Activated naive CD4-positive, alpha-beta T cell treated with anti-CD3 and anti-CD28 coated beads, Interleukin-2, amount 50 U/mL, for 72 hours (primary cell): Measurements from ENCODE around the gene FHIT. TPM values are rescaled to one million over a fixed set of nuclear protein-coding genes. Genes with fewer than 3 reads are reported as not detected.

Experiments used
- ATAC-seq, 2 donors: fragments of 150-1000 bp; cut with Tn5 transposase; 2 replicates each; pipeline ENCODE4 v1.10.0; 2021; ENCODE audit warnings: mild to moderate bottlenecking in 2 of 2, moderate library complexity in 2 of 2
- DNase-seq, 2 donors: peaks; one replicate each; pipeline ENCODE4 v3.0.0; 2021 to 2022; ENCODE audit warnings: low spot score in 2 of 2
- H3K27ac Mint-ChIP-seq, 2 donors: one replicate each; pipeline ENCODE4 v1.8.0; 2022; ENCODE audit warnings: mild to moderate bottlenecking in 2 of 2, mixed read lengths in 2 of 2
- H3K36me3 Mint-ChIP-seq, 2 donors: one replicate each; pipeline ENCODE4 v1.8.0; 2022; ENCODE audit warnings: mixed read lengths in 2 of 2
- H3K9me3 Mint-ChIP-seq, 2 donors: one replicate each; pipeline ENCODE4 v1.8.0; 2022; ENCODE audit warnings: mixed read lengths in 2 of 2
- total RNA-seq, 2 donors: library from RNA; stranded (reverse); gene quantifications; one replicate each; pipeline ENCODE4 v1.2.3, GENCODE V29; 2022

The FHIT gene
- total RNA-seq, 2 donors from 2014 or later: 21.3 to 37.0 TPM

DNA sequence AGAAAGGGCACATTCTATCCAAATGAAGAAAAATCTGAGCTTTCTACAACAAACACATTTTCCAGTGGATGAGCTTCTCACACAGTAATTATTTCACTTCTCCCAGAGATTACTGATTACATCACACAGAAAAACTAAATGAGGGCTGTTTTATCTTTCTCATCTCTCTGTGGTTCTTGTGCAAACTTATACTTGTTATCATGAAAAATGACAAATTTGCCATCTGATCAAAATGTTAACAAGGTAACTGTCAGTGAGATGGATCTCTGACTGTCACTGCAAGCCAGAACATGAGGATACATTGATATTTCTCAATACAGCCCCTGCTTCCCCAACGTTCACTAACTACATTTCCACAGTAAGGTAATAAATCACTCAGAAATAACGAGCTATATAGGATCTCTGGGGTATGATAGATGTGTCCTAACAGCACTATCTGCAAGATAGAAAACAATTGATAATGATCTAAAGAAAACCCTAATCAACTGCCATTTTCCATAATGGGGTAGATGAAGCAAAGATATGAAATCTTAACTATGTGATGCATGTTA, 1372.1 kb downstream of the FHIT start:
- DNase-seq: no peak
- no peak overlapping the region for H3K27ac Mint-ChIP-seq
- no peak for ATAC-seq
- H3K9me3 Mint-ChIP-seq: peaks cover 0 to 4% of the 10 kb centered on the region in 2 donors
- peaks cover 3 to 13% of the 10 kb centered on the region in 2 donors for H3K36me3 Mint-ChIP-seq

DNA sequence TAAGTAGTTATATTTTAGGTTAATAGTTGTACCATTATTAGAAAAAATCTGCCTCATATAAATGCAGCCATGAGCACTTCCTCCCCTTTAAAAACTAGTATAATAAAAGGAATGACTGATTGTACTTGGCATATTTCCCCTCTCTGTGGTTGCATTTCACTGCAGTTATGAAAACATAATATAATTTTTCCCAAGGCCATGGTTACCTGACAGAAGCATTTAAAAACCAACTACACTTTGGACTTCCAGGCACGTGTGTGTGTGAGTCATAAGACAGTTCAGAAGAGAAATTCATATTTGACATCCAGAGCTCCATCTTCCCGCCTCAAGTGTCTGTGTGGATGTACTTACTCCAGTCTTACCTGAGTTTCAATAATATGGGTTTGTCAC, 1373.2 kb downstream of the FHIT start:
- Mint-ChIP-seq H3K27ac (no peak overlapping the region), H3K9me3 (peaks cover 5 to 10% of the 10 kb centered on the region in 2 donors), H3K36me3 (peaks cover 13 to 24% of the 10 kb centered on the region in 2 donors)
- ATAC-seq (peak in 1 of 2 donors; percentile 20), DNase-seq (no peak)

DNA sequence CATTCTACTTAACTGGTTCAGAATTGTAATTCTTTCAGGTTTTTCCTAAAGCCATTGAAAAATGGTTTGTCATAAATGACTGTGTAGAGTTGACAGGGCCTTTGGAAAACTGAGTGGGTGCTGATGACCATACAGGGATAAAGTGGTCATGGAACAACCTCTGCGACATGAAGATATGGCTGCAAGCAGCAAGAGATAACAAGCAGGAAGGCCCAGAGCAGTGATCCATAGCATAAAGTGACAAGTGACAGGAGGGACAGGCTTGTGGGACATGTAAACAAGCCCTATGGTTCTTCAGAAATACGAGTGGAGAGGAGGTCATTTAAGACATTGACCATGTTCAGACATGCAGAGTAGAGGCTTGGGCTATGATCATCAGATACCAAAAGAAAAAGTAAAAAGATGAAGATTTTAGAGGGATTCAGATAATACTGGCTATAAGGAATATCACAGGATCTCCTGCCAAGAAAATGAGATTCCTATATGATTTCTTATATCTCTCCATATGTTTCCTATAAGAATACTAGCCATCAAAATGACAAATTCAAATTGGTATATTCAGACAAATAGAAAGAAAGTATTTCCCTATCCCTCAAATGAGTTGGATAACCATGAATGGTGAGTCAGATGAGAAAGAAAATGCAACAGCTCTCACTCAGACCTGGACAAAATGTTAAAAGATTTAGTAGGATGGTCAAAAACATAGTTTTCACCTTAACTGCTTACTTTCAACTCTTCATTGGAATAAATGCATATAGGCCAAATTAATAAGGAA, 1373.8 kb downstream of the FHIT start:
- ATAC-seq: no peak
- DNase-seq: no peak
- Mint-ChIP-seq H3K9me3 (peaks cover 8 to 12% of the 10 kb centered on the region in 2 donors), H3K27ac (no peak overlapping the region), H3K36me3 (peaks cover 17 to 25% of the 10 kb centered on the region in 2 donors)

DNA sequence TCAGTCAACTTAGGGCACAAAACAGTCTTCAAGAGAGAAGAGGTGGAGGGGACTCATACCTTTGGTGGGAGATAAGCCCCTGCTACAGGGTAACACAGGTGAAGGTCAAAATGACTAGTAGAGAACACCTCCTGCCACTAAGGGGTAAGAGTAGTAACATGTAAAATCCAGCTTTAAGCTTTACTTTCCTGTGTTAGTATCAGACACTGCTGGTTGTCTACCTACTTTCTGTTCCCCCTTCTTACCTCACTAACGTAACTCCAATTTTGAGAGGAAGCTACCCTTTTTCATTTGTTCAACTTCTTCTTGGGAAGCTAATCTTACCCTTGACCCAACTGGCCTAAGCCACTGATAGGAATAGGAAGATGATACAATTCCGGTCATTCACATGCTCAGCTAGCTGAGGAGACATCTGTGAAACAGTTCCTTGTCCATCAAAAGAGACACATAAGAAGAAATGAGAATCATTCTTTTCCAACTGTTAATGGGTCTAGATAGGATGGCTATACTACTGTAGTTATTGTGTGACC, 1374.7 kb downstream of the FHIT start:
- DNase-seq (no peak), ATAC-seq (no peak)
- Mint-ChIP-seq H3K9me3 (peaks cover 8 to 12% of the 10 kb centered on the region in 2 donors), H3K27ac (peak overlapping the region in 1 of 2 donors; percentile 48), H3K36me3 (peaks cover 17 to 25% of the 10 kb centered on the region in 2 donors)

DNA sequence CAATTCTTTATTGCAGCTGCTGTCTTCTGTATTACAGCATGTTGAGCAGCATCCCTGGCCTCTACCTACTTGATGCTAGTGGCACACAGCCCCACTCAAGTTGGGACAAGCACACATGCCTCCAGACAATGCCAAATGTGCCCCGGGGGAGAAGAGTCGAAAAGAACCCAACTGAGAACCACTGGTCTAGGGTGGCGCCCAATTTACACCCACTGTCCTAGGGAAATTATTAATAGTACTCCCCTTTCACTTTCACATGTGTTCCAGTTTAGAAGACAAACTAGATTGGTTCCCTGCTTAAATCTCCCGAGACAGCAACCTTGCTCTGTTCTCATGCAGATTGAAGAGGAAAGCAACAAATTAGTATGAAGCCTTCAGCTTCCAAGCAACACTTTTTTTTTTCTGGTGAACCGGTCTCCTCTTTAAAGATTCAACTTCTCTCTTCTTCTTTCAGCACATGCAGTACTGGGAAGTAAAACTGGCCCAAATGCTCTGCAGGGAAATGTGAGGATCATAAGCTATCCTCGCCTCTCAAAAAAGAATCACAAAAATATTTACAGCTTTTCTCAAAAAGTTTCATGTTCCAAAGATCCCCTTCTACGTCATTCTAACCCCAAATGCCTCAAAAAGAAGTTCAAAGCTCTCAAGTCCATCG, 1377.5 kb downstream of the FHIT start:
- Mint-ChIP-seq H3K9me3 (peaks cover 8 to 16% of the 10 kb centered on the region in 2 donors), H3K36me3 (peaks cover 23 to 27% of the 10 kb centered on the region in 2 donors), H3K27ac (peak overlapping the region in 1 of 2 donors; percentile 45)
- ATAC-seq (no peak), DNase-seq (no peak)

DNA sequence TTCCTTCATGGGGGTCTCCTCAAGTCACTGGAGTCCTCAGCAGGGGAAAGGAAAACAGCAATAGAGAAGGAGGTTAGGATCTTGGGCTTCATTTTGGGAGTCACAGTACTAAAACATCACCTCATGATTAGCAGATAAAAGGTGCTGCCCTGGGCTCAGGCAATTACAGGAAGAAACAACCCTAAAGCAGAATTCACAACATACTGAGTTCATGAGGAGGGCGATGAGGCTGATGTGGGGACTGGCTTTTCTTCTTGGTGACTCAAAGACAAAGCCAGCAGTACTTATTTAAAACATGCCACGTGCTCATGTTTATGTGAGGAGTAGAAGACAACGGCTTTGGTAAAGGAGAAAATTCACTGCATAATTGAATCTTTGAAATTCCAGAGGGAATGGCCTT, 1379.1 kb downstream of the FHIT start:
- H3K27ac Mint-ChIP-seq: no peak overlapping the region
- ATAC-seq (peak in 1 of 2 donors; percentile 46), DNase-seq (no peak)
- peaks cover 8 to 16% of the 10 kb centered on the region in 2 donors for H3K9me3 Mint-ChIP-seq
- peaks cover 23 to 27% of the 10 kb centered on the region in 2 donors for H3K36me3 Mint-ChIP-seq

DNA sequence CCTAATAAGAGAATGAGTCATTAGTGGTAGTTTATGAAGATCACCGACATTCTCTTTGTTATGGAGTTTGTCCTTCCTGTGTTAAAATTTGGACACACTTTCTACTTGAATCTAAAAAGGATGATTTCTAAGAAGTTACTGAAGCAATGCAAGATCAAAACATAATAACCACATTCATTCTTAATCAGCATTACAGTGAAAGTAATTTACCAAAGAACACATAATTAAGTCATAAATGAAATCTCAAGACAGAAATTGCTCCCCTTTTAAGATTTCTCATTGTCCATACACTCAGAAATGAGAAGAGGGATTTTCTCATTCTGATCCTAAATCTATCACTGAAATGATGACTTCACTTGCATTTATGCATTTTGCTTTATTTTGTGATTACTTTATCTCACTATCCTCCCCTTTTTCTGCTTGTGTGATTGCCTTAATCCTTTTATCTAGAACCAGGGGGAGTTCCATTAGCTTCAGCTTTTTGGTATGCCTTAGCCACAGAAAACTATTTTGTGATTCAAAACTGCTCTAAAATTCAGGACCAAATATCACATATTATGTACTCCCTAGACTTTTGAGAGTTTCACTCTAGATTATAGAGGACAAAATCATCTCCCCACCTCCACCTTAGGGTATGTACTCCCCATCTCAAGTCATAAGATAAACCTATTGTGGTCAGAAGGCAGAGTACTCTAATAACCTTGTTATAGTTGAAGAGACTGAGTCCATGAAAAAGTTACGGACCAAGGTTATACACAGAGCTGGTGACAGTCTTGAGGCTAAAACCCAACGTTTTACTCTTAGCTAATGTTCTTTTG, 1383.9 kb downstream of the FHIT start:
- Mint-ChIP-seq H3K9me3 (peaks cover 19 to 39% of the 10 kb centered on the region in 2 donors), H3K36me3 (peaks cover 42 to 45% of the 10 kb centered on the region in 2 donors), H3K27ac (peak overlapping the region; percentile 79 to 89)
- no peak for DNase-seq
- ATAC-seq: peak; percentile 74 to 80

DNA sequence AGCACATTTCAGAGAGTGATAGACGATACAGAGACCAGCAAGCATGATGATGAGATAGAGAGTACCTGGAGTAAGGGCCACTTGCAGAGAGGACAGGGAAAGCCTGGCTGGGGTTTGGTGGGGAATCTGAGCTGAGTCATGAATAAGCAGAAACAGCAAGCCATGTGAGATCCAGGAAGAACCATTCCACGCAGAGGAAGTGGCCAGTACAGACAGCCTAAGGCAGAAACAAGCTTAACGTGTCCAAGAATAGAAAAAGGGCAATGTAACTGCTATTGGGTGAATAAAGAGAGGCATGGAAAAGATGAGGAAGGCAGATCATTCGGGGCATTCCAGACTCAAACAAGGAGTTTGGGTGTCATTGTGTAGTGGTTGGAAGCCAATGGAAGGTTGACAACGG, 1385.2 kb downstream of the FHIT start:
- peaks cover 50 to 52% of the 10 kb centered on the region in 2 donors for H3K36me3 Mint-ChIP-seq
- ATAC-seq: no peak
- H3K9me3 Mint-ChIP-seq: peaks cover 25 to 45% of the 10 kb centered on the region in 2 donors
- no peak for DNase-seq
- peak overlapping the region; percentile 38 to 61 for H3K27ac Mint-ChIP-seq

DNA sequence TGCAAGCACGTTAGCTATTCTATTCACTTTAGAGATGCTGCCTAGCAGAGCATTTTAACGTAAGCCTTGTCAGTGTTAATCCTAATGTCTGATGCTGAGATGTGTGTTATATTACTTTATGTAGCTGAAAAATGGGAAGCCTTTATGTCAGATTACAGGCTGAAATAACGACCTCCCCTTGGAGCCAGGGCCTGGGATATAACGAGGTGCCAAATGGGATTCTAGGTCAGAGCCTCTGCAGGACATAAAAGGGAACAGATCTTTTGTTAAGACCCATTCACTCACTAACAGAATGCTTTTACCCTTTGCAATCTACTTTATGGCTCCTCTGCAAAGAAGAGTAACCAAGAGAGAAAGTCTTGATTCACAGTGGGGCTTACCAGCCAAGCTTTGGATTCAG, 1385.9 kb downstream of the FHIT start:
- Mint-ChIP-seq H3K36me3 (peaks cover 52 to 54% of the 10 kb centered on the region in 2 donors), H3K9me3 (peaks cover 28 to 44% of the 10 kb centered on the region in 2 donors), H3K27ac (peak overlapping the region in 1 of 2 donors; percentile 61)
- DNase-seq (no peak), ATAC-seq (no peak)

DNA sequence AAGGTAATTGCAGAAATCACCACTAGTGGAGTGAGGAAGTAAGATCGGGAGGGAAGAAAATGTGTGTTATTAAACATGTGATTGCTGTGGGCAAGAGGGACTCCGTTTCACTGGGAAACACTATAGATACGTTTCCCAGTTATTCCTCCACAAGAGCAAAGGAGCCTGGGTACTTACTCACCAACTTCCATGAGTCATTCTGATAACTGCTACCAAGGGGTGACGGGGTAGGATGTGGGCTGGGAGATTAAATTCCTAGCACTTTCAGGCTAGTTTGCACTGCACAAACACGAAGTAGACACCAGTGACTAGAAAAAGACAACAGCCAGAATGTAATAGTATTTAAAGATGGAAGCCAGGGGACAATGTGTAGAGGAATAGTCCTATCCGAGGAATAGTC, 1388.6 kb downstream of the FHIT start:
- no peak for DNase-seq
- ATAC-seq: no peak
- Mint-ChIP-seq H3K36me3 (peaks cover 45 to 49% of the 10 kb centered on the region in 2 donors), H3K27ac (no peak overlapping the region), H3K9me3 (peaks cover 28 to 38% of the 10 kb centered on the region in 2 donors)

DNA sequence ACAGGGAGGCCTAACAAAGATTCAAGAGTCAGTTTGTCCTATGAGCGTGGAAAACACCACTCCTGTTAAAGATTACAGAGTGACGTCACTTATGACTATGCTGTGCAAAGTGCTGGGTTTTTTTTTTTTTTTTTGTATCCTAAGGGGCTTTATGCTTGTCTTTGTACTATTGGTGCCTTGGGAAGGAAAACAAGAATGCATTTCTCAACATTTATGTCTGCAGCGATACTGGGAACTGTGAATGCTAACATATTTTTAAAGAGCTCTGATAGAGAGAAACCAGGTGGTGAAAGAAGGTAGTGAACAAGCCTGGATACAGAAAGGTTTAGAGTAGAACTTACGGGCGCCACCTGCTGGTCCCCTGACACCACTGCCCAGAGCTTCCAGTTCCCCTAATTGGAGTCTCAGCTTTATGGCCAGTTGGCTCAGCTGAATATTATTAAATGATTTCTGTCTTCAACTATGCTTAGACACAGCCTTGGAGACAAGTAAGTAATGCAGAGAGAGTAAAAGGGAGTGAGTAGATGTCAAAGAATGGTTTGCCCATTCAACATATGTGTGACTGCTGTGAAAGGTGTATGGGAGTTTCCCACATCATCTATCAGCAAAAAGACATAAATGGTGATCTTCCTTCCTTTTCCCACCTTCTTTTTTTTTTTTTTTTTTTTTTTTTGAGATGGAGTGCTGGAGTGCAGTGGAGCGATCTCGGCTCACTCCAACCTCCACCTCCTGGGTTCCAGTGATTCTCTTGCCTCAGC, 1393.5 kb downstream of the FHIT start:
- Mint-ChIP-seq H3K36me3 (peaks cover 11 to 23% of the 10 kb centered on the region in 2 donors), H3K27ac (peak overlapping the region in 1 of 2 donors; percentile 74), H3K9me3 (peaks cover 10 to 12% of the 10 kb centered on the region in 2 donors)
- peak; percentile 91 to 94 for ATAC-seq
- DNase-seq: peak; percentile 56 to 68

DNA sequence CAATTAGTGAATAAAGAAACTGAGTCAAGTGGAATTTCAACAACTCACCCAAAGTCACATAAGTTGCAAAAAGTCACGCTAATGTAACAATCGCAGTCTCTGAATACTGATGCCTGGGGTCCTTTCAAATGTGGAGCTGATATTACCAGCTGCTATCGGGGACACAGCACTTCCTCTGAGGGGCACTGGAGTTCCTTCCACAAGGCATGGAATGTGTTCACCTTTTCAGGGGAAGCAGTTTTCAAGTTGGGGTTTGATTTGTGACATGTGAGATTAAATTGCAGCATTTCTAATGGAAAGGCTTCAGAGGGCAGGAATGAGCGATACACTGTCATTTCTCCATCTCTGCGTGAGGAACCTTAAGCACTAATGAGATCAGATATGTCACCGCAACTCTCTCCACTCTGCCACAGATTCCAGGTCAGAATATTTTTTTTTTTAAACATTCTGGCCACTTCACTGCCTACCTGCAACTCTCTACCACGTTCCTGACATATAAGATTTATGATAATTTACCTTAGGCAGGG, 1394.3 kb downstream of the FHIT start:
- peaks cover 2 to 6% of the 10 kb centered on the region in 2 donors for H3K9me3 Mint-ChIP-seq
- DNase-seq: no peak
- ATAC-seq: no peak
- H3K27ac Mint-ChIP-seq: no peak overlapping the region
- H3K36me3 Mint-ChIP-seq: peaks cover 3 to 15% of the 10 kb centered on the region in 2 donors

DNA sequence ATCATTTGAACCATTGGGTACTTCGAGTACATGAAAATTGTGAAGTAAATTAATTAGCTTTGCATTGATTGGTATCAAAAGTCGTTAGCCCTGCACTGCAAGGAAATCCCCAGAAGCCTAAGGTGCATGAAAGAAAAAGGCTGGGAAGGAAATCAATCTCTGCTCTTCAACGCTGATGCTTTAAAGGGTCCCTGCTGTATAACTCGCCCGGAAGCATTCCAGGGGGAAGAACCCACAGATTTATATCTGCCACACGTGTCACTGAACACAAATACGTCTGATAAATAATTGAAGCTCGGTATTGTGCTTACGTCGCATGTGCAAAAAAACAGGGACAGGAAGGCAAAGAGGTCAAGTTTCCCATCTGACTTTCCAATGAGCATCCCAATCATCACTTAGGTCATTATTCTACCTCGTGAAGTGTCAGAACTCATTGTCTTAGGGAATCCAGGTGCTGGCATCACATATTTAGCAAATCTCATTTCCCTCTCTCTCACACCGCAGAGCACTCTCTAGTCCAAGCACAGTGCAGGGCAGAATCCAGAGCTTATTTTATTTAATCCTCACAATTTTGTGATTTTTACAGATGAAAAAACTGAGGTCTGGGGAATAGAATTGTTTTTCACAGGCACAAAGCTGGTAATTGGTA, 1397.1 kb downstream of the FHIT start:
- ATAC-seq (no peak), DNase-seq (no peak)
- no peak overlapping the region for H3K27ac Mint-ChIP-seq
- no peaks in the 10 kb centered on the region for H3K9me3 Mint-ChIP-seq
- peaks cover 0 to 7% of the 10 kb centered on the region in 2 donors for H3K36me3 Mint-ChIP-seq

DNA sequence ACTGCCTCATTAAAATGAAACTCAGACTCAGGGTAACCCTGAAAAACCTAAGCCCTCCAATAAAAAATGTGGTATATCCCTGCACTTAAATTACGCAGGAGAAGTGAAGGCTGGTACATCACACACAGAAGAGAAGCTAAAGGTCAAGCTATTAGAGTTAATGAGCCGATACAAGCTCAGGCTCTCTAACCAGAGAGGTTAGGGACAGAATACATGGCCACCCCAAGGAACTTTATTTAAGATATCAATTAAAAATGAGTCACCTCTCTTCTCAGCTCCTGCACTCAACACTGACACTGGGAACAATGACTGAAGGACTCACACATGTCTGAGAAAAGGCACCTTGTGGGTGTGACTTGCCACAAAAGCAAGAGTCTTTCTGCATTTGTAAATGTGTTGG, 1400.8 kb downstream of the FHIT start:
- Mint-ChIP-seq H3K36me3 (peaks cover 9 to 18% of the 10 kb centered on the region in 2 donors), H3K9me3 (peaks cover 8 to 11% of the 10 kb centered on the region in 2 donors), H3K27ac (no peak overlapping the region)
- no peak for DNase-seq
- ATAC-seq: peak in 1 of 2 donors; percentile 16

DNA sequence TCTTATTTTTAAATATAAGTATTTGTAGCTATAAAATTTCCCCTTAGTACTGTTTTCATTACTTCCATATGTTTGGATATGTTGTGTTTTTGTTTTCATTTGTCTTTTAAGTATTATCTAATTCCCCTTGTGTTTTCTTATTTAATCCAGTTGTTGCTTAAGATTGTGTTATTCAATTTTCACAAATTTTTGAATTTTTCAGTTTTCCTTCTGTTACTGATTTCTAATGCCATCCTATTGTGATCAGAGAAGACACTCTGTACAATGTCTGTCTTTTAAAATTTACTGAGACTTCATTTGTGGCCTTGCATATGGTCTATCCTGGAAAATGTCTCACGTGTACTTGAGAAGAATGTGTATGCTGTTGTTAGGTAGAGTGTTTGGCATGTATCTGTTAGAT, 1405.9 kb downstream of the FHIT start:
- Mint-ChIP-seq H3K27ac (no peak overlapping the region), H3K9me3 (peaks cover 8 to 12% of the 10 kb centered on the region in 2 donors), H3K36me3 (peaks cover 9 to 16% of the 10 kb centered on the region in 2 donors)
- ATAC-seq (no peak), DNase-seq (no peak)
